Activated T-helper 2 cell treated with anti-CD3 and anti-CD28 coated beads, Interferon-gamma antibody, Interleukin-2, Interleukin-4, amounts not matched to agents 10 μg/mL and 5 μg/mL and 100 μg/mL, durations not matched to agents 14 hours and 24 hours and 36 hours (primary cell): ENCODE data around the gene MEF2C. TPM values are rescaled to one million over a fixed set of nuclear protein-coding genes. Genes with fewer than 3 reads are reported as not detected.
A peak's percentile ranks its signal among the peaks of the same experiment; 100 is the strongest.

Source experiments
- DNase-seq: peaks from one replicate; pipeline ENCODE4 v3.0.0; 2021; ENCODE audit warnings: low spot score
- H3K27ac Mint-ChIP-seq: one replicate; pipeline ENCODE4 v1.8.0; 2021; ENCODE audit warnings: mixed read lengths
- H3K27me3 Mint-ChIP-seq: one replicate; pipeline ENCODE4 v1.8.0; 2021; ENCODE audit warnings: low read depth, mixed read lengths
- H3K36me3 Mint-ChIP-seq: one replicate; pipeline ENCODE4 v1.8.0; 2021; ENCODE audit warnings: low read depth, mixed read lengths
- H3K4me1 Mint-ChIP-seq: one replicate; pipeline ENCODE4 v1.8.0; 2021; ENCODE audit warnings: low read depth, mixed read lengths
- H3K4me3 Mint-ChIP-seq: one replicate; pipeline ENCODE4 v1.8.0; 2021; ENCODE audit warnings: low read depth, mild to moderate bottlenecking, moderate library complexity, mixed read lengths
- H3K9me3 Mint-ChIP-seq: one replicate; pipeline ENCODE4 v1.8.0; 2021; ENCODE audit warnings: mixed read lengths
- intact Hi-C: fragments of 100-400 bp; cut with micrococcal nuclease; formaldehyde crosslinking; loops from one replicate; pipeline ENCODE4 v1.15.1; 2023
- total RNA-seq: library from RNA; stranded (reverse); gene quantifications from 2 replicates; pipeline ENCODE4 v1.2.3, GENCODE V29; 2022

Gene MEF2C
- total RNA-seq, 1 donor from 2014 or later, result 0.25 TPM

DNA sequence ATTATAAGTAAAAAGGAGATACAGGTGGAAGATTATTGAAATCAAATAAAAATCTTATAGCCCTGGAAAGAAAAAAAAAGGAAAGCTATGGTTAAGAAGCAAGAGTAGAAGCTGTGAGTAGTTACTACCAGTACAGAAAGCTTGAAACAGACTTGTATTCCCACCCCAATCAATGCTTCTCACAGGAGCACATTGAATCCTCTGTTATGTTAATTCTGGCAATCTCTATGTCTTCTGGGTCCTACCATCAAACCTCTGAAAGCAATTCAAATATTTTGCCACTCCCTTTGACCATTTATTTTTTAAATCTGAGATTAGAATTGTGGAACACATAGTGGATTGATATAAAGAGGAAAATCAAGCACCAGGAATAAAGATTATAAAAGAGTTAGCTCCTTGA is 186.5 kb downstream of the MEF2C start:
- H3K4me1 Mint-ChIP-seq, result no peaks in the 10 kb centered on the region

DNA sequence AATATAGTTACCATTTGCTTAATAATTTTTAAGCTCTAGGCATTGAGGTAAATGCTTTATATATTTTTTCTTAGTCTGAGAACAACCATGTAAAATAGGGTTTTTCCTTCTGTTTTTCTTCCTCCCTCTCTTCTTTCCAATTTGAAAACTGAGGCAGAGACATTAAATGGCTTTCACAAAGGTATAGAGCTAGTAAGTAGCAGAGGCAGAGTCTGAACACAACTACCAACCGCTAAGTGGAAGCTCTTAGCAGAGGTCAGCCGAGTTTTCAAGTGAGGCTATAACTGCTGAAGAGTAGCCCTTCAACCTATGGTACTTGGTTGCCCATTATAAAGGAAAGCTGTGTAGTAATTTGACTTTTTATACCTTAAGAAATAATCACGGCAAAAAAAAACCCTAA is 187.1 kb downstream of the MEF2C start:
- Mint-ChIP-seq H3K4me1 (peaks cover 4% of the 10 kb centered on the region), H3K27me3 (peaks cover 76% of the 10 kb centered on the region), H3K36me3 (no peaks in the 10 kb centered on the region), H3K9me3 (no peaks in the 10 kb centered on the region), H3K27ac (no peak overlapping the region), H3K4me3 (no peak overlapping the region)
- no peak for DNase-seq
- intact Hi-C loops, result no loop called here

More for the DNA sequence above, 186.5 kb downstream of the MEF2C start:
- intact Hi-C loops, result no loop called here
- Mint-ChIP-seq H3K36me3 (no peaks in the 10 kb centered on the region), H3K4me3 (no peak overlapping the region), H3K9me3 (no peaks in the 10 kb centered on the region), H3K27ac (no peak overlapping the region), H3K27me3 (peaks cover 71% of the 10 kb centered on the region)
- no peak for DNase-seq

DNA sequence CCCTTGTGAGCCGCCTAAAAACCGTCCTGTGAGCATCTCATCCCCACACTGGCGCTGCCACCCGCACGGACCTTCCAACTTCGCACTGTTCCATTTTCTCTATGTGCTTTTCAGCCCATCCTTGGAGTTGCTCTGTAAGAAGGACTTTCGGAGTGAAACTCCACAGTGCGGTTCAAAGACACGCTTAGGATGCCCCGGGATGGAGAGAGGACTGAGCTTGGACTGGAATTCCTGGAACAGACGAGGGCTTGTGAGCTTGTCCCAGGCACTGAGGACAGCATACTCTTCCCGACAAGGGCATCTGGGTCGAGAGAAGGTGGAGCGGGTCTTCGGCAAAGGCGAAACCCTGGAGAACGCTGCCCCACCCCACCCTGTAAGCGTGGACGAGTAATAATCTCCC is 187.8 kb downstream of the MEF2C start:
- H3K4me3 Mint-ChIP-seq, result no peak overlapping the region
- no peak overlapping the region for H3K27ac Mint-ChIP-seq
- no peaks in the 10 kb centered on the region for H3K36me3 Mint-ChIP-seq
- H3K9me3 Mint-ChIP-seq, result no peaks in the 10 kb centered on the region
- H3K27me3 Mint-ChIP-seq, result peaks cover 80% of the 10 kb centered on the region
- intact Hi-C loops, result no loop called here
- no peak for DNase-seq
- H3K4me1 Mint-ChIP-seq, result peaks cover 7% of the 10 kb centered on the region

DNA sequence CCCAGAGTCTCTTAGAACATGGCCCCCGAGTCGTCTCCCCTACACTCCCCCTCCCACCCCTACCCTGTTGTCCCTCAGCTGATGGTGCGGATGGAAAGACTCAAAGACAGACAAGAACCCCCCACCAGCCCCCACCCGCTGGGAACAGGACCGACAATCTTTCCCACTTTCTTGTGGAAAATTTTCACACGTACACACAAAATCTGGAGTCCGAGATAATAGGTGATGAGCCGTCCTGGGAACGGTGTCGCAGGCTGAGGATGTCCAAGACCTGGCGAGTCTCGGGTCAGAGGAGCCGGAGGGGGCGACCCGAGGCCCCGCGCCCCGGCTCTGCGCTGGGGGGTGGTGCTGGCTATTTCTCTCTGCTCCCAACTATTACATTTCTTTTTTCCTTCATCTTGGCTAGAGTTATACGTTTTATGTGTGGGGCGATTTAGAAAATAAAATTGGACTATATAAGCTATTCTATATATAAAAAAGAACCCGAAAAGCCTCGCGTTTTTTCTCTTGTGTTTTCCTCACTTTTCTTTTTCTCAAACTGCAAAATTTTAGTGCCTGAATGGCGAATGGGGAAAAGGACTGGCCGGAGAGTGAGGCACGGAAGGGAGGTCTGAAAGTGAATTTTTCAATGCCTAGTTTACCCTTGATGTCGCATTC is 188.8 kb downstream of the MEF2C start:
- no peak overlapping the region for H3K4me3 Mint-ChIP-seq
- H3K27me3 Mint-ChIP-seq, result peaks cover 80% of the 10 kb centered on the region
- H3K4me1 Mint-ChIP-seq, result peaks cover 7% of the 10 kb centered on the region
- no peaks in the 10 kb centered on the region for H3K36me3 Mint-ChIP-seq
- no peaks in the 10 kb centered on the region for H3K9me3 Mint-ChIP-seq
- H3K27ac Mint-ChIP-seq, result no peak overlapping the region
- DNase-seq, result no peak
- intact Hi-C loops, result loop anchor here (5.0 kb wide), 1 partner anchor 37 kb away; no protein-coding TSS in a partner anchor

GRCh38 chr5:88693071-88693932 is 189.7 kb downstream of the MEF2C start:
- intact Hi-C loops, result loop anchor here (1.0 to 5.0 kb wide), 2 partner anchors 36 to 190 kb away; partner anchors contain the start of gene MEF2C
- H3K27me3 Mint-ChIP-seq, result peaks cover 86% of the 10 kb centered on the region
- H3K27ac Mint-ChIP-seq, result no peak overlapping the region
- H3K36me3 Mint-ChIP-seq, result no peaks in the 10 kb centered on the region
- DNase-seq, result no peak
- H3K4me3 Mint-ChIP-seq, result no peak overlapping the region
- peaks cover 7% of the 10 kb centered on the region for H3K4me1 Mint-ChIP-seq
- H3K9me3 Mint-ChIP-seq, result no peaks in the 10 kb centered on the region

DNA sequence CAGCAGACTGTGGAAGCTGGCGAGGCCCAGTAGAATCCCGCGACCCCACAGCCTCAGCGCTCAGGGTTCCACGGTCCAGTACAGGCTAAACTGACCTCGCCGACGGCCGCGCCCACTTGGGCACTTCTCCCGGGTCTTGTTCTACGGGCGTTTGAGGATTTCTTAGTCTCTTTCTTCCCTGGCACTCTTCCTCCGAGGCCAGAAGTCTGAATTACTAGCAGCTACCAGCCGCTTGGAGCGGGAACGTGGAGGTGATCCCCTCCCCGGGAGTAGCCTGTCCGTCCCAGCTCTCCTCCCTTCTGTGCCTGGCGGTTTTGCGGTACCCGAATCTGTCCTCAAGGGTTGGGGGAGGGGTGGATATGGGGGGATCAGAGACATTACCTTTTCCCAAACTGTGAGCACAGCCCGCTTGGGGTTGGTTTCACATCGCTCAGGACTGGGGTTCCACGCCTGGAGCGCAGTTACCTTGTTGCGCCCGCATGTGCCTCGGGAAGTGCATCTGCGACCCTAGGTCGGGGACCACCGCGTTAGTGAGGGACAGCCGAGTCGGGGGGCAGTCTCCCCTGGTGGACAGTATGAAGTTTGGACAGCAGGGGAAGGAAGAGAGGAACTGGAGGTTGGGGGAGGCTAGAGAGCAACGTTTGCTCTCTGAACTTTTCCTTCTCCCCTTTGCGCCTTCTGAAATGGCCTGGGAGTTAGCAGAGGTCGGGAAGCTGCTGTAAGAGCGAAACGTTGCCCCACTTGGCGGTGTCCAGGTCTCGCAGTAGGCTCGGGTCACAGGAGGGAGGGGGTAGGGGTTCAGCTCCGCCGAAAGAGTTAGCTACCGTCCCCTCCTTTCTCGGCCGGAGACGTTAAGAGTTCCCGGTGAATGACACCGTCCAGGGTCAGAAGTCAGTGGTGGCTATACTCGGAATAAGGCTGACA is 190.8 kb downstream of the MEF2C start:
- DNase-seq, result no peak
- H3K4me1 Mint-ChIP-seq, result peaks cover 7% of the 10 kb centered on the region
- intact Hi-C loops, result loop anchor here (1.0 to 5.0 kb wide), 4 partner anchors 17 to 911 kb away; no protein-coding TSS in a partner anchor
- no peaks in the 10 kb centered on the region for H3K36me3 Mint-ChIP-seq
- H3K27me3 Mint-ChIP-seq, result peaks cover 86% of the 10 kb centered on the region
- no peak overlapping the region for H3K4me3 Mint-ChIP-seq
- H3K27ac Mint-ChIP-seq, result no peak overlapping the region
- no peaks in the 10 kb centered on the region for H3K9me3 Mint-ChIP-seq

GRCh38 chr5:88691230-88691582 is 191.8 kb downstream of the MEF2C start:
- peaks cover 7% of the 10 kb centered on the region for H3K4me1 Mint-ChIP-seq
- peak overlapping the region; percentile 73 for H3K27ac Mint-ChIP-seq
- H3K36me3 Mint-ChIP-seq, result no peaks in the 10 kb centered on the region
- DNase-seq, result no peak
- H3K9me3 Mint-ChIP-seq, result no peaks in the 10 kb centered on the region
- H3K4me3 Mint-ChIP-seq, result no peak overlapping the region
- intact Hi-C loops, result loop anchor here (1.0 to 5.0 kb wide), 4 partner anchors 16 to 910 kb away; no protein-coding TSS in a partner anchor
- H3K27me3 Mint-ChIP-seq, result peaks cover 89% of the 10 kb centered on the region

GRCh38 chr5:88690409-88691229 is 192.4 kb downstream of the MEF2C start:
- H3K27ac Mint-ChIP-seq, result peak overlapping the region; percentile 73
- H3K9me3 Mint-ChIP-seq, result no peaks in the 10 kb centered on the region
- H3K36me3 Mint-ChIP-seq, result no peaks in the 10 kb centered on the region

GRCh38 chr5:88689668-88690408 is 193.1 kb downstream of the MEF2C start:
- intact Hi-C loops, result loop anchor here (5.0 kb wide), 1 partner anchor 33 kb away; no protein-coding TSS in a partner anchor
- Mint-ChIP-seq H3K27ac (no peak overlapping the region), H3K9me3 (no peaks in the 10 kb centered on the region), H3K36me3 (no peaks in the 10 kb centered on the region), H3K4me1 (peaks cover 7% of the 10 kb centered on the region), H3K4me3 (no peak overlapping the region), H3K27me3 (peaks cover 92% of the 10 kb centered on the region)
- no peak for DNase-seq

More at GRCh38 chr5:88690409-88691229, 192.4 kb downstream of the MEF2C start:
- peaks cover 91% of the 10 kb centered on the region for H3K27me3 Mint-ChIP-seq
- peak; percentile 60 for DNase-seq
- H3K4me1 Mint-ChIP-seq, result peaks cover 7% of the 10 kb centered on the region
- no peak overlapping the region for H3K4me3 Mint-ChIP-seq
- intact Hi-C loops, result loop anchor here (1.0 to 5.0 kb wide), 4 partner anchors 15 to 909 kb away; no protein-coding TSS in a partner anchor

DNA sequence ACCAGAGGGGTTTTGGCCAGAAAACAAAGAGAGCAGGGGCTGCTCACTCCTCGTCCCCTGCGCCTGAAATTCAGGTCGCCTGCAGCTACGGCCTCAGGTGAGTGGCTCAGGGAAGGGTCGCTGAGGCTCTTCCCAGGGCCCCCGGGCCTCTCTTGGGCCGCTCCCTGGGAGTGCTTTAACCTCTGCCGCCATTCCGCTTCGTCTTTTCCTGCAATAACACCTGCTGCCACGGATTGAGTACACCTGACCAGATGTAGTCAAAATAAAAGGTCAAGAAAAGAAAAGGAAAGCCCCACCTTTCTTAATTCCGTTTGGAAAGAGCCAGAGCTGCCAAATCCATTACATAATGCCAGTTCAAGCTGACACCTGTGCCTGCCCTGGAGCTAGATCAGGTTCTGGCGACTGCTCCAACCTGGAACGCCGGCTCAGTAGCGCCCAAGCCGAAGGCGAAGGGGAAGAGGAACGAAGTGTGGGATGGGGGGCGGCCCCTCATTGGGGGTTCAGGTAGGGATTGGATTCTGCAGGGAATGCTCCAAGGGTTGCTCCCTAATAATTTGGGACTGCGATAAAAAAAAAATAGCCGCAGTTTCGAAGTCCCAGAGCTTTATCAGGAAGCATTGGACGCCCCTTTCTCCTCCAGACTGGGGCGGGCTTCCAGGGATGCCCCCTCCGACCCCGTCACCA is 193.9 kb downstream of the MEF2C start:
- intact Hi-C loops, result no loop called here
- Mint-ChIP-seq H3K4me1 (peaks cover 7% of the 10 kb centered on the region), H3K36me3 (no peaks in the 10 kb centered on the region), H3K9me3 (no peaks in the 10 kb centered on the region), H3K4me3 (no peak overlapping the region), H3K27me3 (peaks cover 92% of the 10 kb centered on the region), H3K27ac (no peak overlapping the region)
- no peak for DNase-seq
